HCT116 (cell line): Measurements from ENCODE around the gene TMA7B. TPM values are rescaled to one million over a fixed set of nuclear protein-coding genes. Genes with fewer than 3 reads are reported as not detected.

Experiments used
- ATAC-seq: fragments of 200-7000 bp; cut with Tn5 transposase; 2 replicates; pipeline ENCODE4 v1.9.1; 2020; ENCODE audit warnings: mild to moderate bottlenecking, moderate library complexity
- BruUV-seq: library from RNA; stranded (reverse); fragments of 400-500 nt; replicated peaks from 2 replicates; lab custom pipeline; 2021; lab: Mats Ljungman, UMichigan
- CTCF ChIA-PET: fragments of 300-600 bp; sonication (Branson Sonifier 250); formaldehyde crosslinking; loops from one replicate; lab custom pipeline; 2021; ENCODE audit warnings: antibody characterized with exemption; lab: Charles Lee
- POLR2A ChIA-PET: fragments of 300-600, 350-600 bp; sonication (Branson Sonifier 250); formaldehyde crosslinking; loops from one replicate; lab custom pipeline; 2021; ENCODE audit warnings: antibody characterized with exemption; lab: Charles Lee
- RAD21 ChIA-PET, 2 experiments: fragments of 300-600 bp; sonication (Branson Sonifier 250); formaldehyde crosslinking; loops; one replicate each; lab custom pipeline; 2023; ENCODE audit warnings: low total read pairs in 2 of 2; ENCODE audit not compliant: uncharacterized antibody in 2 of 2, unreplicated experiment in 2 of 2, low non-redundant PET in 1 of 2; lab: Charles Lee
- DNase-seq: peaks from one replicate; pipeline ENCODE4 v3.0.0-alpha.2; 2010; ENCODE audit warnings: low read depth, low spot score
- H2AFZ ChIP-seq: fragments of 200-600 bp; shearing (Covaris generic), sonication (generic); 2 replicates; pipeline ENCODE4 v1.6.1; 2017; ENCODE audit warnings: low read depth, mixed run types, mixed read lengths, antibody characterized with exemption, low read length; ENCODE audit not compliant: poor library complexity, severe bottlenecking
- H3K27ac ChIP-seq: 2 replicates; pipeline ENCODE4 v1.5.1; 2012; ENCODE audit warnings: low read depth, low read length
- H3K27me3 ChIP-seq: fragments of 200-600 bp; sonication (generic); 2 replicates; pipeline ENCODE4 v1.6.1; 2016; ENCODE audit warnings: mixed run types, low read length, mixed read lengths; ENCODE audit not compliant: insufficient read depth
- H3K36me3 ChIP-seq, 2 experiments: fragments of 200-500 bp in 1 of 2; fragments of 200-600 bp in 1 of 2; sonication (Bioruptor generic) in 1 of 2; sonication (generic) in 1 of 2; 2 replicates each; pipeline versions ENCODE4 v1.5.1 to v1.6.1; 2014 to 2016; ENCODE audit warnings: low read length in 2 of 2, inconsistent platforms in 1 of 2, mixed read lengths in 1 of 2, mixed run types in 1 of 2; ENCODE audit not compliant: insufficient read depth in 2 of 2, control insufficient read depth in 1 of 2
- H3K4me1 ChIP-seq, 2 experiments: fragments of 200-600 bp in 1 of 2; sonication (generic) in 1 of 2; 2 replicates each; pipeline versions ENCODE4 v1.5.1 to v1.6.1; 2012 to 2017; ENCODE audit warnings: low read length in 2 of 2, inconsistent platforms in 1 of 2, mild to moderate bottlenecking in 1 of 2, mixed read lengths in 1 of 2, mixed run types in 1 of 2, moderate library complexity in 1 of 2; ENCODE audit not compliant: insufficient read depth in 2 of 2, control insufficient read depth in 1 of 2
- H3K4me2 ChIP-seq: fragments of 200-600 bp; sonication (generic); 2 replicates; pipeline ENCODE4 v1.6.1; 2017; ENCODE audit warnings: mixed run types, low read length, mixed read lengths
- H3K4me3 ChIP-seq, 2 experiments: fragments of 200-600 bp in 1 of 2; sonication (generic) in 1 of 2; replicated peaks in 1 of 2; 2 replicates each; pipeline ENCODE4 v1.5.1; 2011 to 2016; ENCODE audit warnings: low read length in 2 of 2, control low read depth in 1 of 2, low read depth in 1 of 2, mild to moderate bottlenecking in 1 of 2, mixed read lengths in 1 of 2, mixed run types in 1 of 2
- H3K79me2 ChIP-seq: fragments of 200-600 bp; sonication (generic); 2 replicates; pipeline ENCODE4 v1.6.1; 2017; ENCODE audit warnings: mild to moderate bottlenecking, mixed run types, low read length, moderate library complexity, mixed read lengths; ENCODE audit not compliant: insufficient read depth
- H3K9ac ChIP-seq: fragments of 200-600 bp; sonication (generic); 2 replicates; pipeline ENCODE4 v1.6.1; 2016; ENCODE audit warnings: low read length, mixed read lengths
- H3K9me2 ChIP-seq: fragments of 200-600 bp; sonication (generic), shearing (Covaris generic); 2 replicates; pipeline ENCODE4 v1.6.1; 2017; ENCODE audit warnings: mixed run types, mild to moderate bottlenecking, moderate library complexity; ENCODE audit not compliant: insufficient read depth
- H3K9me3 ChIP-seq, 2 experiments: fragments of 200-500 bp in 1 of 2; fragments of 200-600 bp in 1 of 2; sonication (Bioruptor generic) in 1 of 2; sonication (generic) in 1 of 2; 2 replicates each; pipeline ENCODE4 v1.6.1; 2014 to 2017; ENCODE audit warnings: low read length in 2 of 2, mixed read lengths in 2 of 2, inconsistent platforms in 1 of 2, low read depth in 1 of 2, mild to moderate bottlenecking in 1 of 2, mixed run types in 1 of 2, moderate library complexity in 1 of 2; ENCODE audit not compliant: control insufficient read depth in 1 of 2, insufficient read depth in 1 of 2
- H4K20me1 ChIP-seq: fragments of 200-600 bp; sonication (generic), shearing (Covaris generic); 2 replicates; pipeline ENCODE4 v1.6.1; 2017; ENCODE audit warnings: mixed run types, mild to moderate bottlenecking, moderate library complexity; ENCODE audit not compliant: insufficient read depth
- CBX3 ChIP-seq: IDR thresholded peaks from 2 replicates; pipeline ENCODE4 v1.6.1; 2012; ENCODE audit warnings: low read depth
- EGR1 ChIP-seq: IDR thresholded peaks from 2 replicates; pipeline ENCODE4 v1.6.1; 2012; ENCODE audit warnings: low read depth
- ELF1 ChIP-seq: IDR thresholded peaks from 2 replicates; pipeline ENCODE4 v1.6.1; 2012; ENCODE audit warnings: low read depth, borderline replicate concordance
- EZH2 ChIP-seq: fragments of 200-600 bp; sonication (generic); IDR thresholded peaks from 2 replicates; pipeline ENCODE4 v1.6.1; 2017; ENCODE audit warnings: antibody characterized with exemption, mixed run types
- EZH2phosphoT487 ChIP-seq: fragments of 200-600 bp; IDR thresholded peaks from 2 replicates; pipeline ENCODE4 v1.6.1; 2018; ENCODE audit warnings: antibody characterized with exemption, borderline replicate concordance
- JUND ChIP-seq: IDR thresholded peaks from 2 replicates; pipeline ENCODE4 v1.6.1; 2012
- POLR2A ChIP-seq: IDR thresholded peaks from 2 replicates; pipeline ENCODE4 v1.7.0; 2011; ENCODE audit warnings: borderline replicate concordance; ENCODE audit not compliant: insufficient read depth, insufficient read length; ENCODE audit errors: extremely low read depth
- POLR2AphosphoS5 ChIP-seq: IDR thresholded peaks from 2 replicates; pipeline ENCODE4 v1.6.1; 2011; ENCODE audit warnings: mild to moderate bottlenecking, low read depth, low read length, moderate library complexity
- RAD21 ChIP-seq: IDR thresholded peaks from 2 replicates; pipeline ENCODE4 v1.6.1; 2012; ENCODE audit warnings: low read depth, mild to moderate bottlenecking
- SIN3A ChIP-seq: IDR thresholded peaks from 2 replicates; pipeline ENCODE4 v1.6.1; 2012; ENCODE audit warnings: low read depth
- SP1 ChIP-seq: IDR thresholded peaks from 2 replicates; pipeline ENCODE4 v1.6.1; 2012; ENCODE audit warnings: low read depth
- SRF ChIP-seq: IDR thresholded peaks from 2 replicates; pipeline ENCODE4 v1.6.1; 2012; ENCODE audit warnings: low read depth
- TCF7L2 ChIP-seq: IDR thresholded peaks from 2 replicates; pipeline ENCODE4 v1.7.0; 2011; ENCODE audit warnings: borderline replicate concordance, inconsistent platforms; ENCODE audit not compliant: insufficient read depth, insufficient read length; ENCODE audit errors: extremely low read depth
- YY1 ChIP-seq: IDR thresholded peaks from 2 replicates; pipeline ENCODE4 v1.6.1; 2011; ENCODE audit warnings: low read length, low read depth, moderate library complexity, mild to moderate bottlenecking; ENCODE audit not compliant: insufficient replicate concordance; ENCODE audit errors: extremely low read depth
- ZNF274 ChIP-seq: fragments of 200-500 bp; sonication (Bioruptor generic); IDR thresholded peaks from 2 replicates; pipeline ENCODE4 v1.6.1; 2014; ENCODE audit warnings: mild to moderate bottlenecking, low read depth, low read length, inconsistent platforms
- intact Hi-C: fragments of 100-400 bp; cut with micrococcal nuclease; formaldehyde crosslinking; loops from 2 replicates; pipeline ENCODE4 v1.10.0; 2022
- total RNA-seq: library from RNA; stranded (reverse); gene quantifications from one replicate; pipeline ENCODE4 v1.2.1, GENCODE V29; 2021; ENCODE audit not compliant: unreplicated experiment
- TF ChIP-seq, protein P1 (sequence below), 3 experiments: fragments of 200-600 bp in 1 of 3; sonication (generic) in 1 of 3; IDR thresholded peaks in 2 of 3; conservative IDR thresholded peaks in 1 of 3; 2 replicates each; pipeline ENCODE4 v1.5.1; 2012 to 2017; ENCODE audit warnings: low read depth in 2 of 3, low read length in 2 of 3, antibody characterized with exemption in 1 of 3, borderline replicate concordance in 1 of 3, control low read depth in 1 of 3, mild to moderate bottlenecking in 1 of 3, mixed read lengths in 1 of 3, mixed run types in 1 of 3, moderate library complexity in 1 of 3; ENCODE audit not compliant: insufficient read depth in 1 of 3
- TF ChIP-seq, protein P2 (sequence below): IDR thresholded peaks from 2 replicates; pipeline ENCODE4 v1.6.1; 2012
- TF ChIP-seq, protein P3 (sequence below): IDR thresholded peaks from 2 replicates; pipeline ENCODE4 v1.6.1; 2012
- TF ChIP-seq, protein P4 (sequence below): IDR thresholded peaks from 2 replicates; pipeline ENCODE4 v1.6.1; 2011; ENCODE audit warnings: mild to moderate bottlenecking, low read length, moderate library complexity; ENCODE audit not compliant: insufficient replicate concordance; ENCODE audit errors: extremely low read depth

TMA7B gene
- total RNA-seq, 1 experiment from 2014 or later, result not detected

- ChIA-PET POLR2A (no interaction called here), CTCF (interaction anchor here (1.3 kb wide), 1 partner anchor 86 kb away, joined by 6 read pairs; no protein-coding TSS in a partner anchor), RAD21 (no interaction called here)
- no peak overlapping the region for H3K9ac ChIP-seq
- no peak overlapping the region for H2AFZ ChIP-seq
- no peaks in the 10 kb centered on the region for H4K20me1 ChIP-seq
- no peaks in the 10 kb centered on the region for H3K9me2 ChIP-seq
- BruUV-seq, result no TSS peak
- no peaks in the 10 kb centered on the region for H3K4me1 ChIP-seq
- TF ChIP-seq EGR1 (no peak), CBX3 (no peak), EZH2phosphoT487 (no peak), YY1 (no peak), ZNF274 (no peak), ELF1 (no peak), EZH2 (no peak), SP1 (no peak), RAD21 (no peak), SIN3A (no peak), POLR2AphosphoS5 (no peak), JUND (no peak), TCF7L2 (no peak), SRF (no peak), POLR2A (no peak)
- TF ChIP-seq, protein P1, sequence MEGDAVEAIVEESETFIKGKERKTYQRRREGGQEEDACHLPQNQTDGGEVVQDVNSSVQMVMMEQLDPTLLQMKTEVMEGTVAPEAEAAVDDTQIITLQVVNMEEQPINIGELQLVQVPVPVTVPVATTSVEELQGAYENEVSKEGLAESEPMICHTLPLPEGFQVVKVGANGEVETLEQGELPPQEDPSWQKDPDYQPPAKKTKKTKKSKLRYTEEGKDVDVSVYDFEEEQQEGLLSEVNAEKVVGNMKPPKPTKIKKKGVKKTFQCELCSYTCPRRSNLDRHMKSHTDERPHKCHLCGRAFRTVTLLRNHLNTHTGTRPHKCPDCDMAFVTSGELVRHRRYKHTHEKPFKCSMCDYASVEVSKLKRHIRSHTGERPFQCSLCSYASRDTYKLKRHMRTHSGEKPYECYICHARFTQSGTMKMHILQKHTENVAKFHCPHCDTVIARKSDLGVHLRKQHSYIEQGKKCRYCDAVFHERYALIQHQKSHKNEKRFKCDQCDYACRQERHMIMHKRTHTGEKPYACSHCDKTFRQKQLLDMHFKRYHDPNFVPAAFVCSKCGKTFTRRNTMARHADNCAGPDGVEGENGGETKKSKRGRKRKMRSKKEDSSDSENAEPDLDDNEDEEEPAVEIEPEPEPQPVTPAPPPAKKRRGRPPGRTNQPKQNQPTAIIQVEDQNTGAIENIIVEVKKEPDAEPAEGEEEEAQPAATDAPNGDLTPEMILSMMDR (IDR thresholded peaks at IDR 0.05 in 2 of 3, conservative IDR thresholded peaks at IDR 0.05 in 1 of 3; ENCODE audit: borderline replicate concordance in 1 of 3, insufficient read depth in 1 of 3, low read depth in 2 of 3, low read length in 2 of 3), result no peak
- TF ChIP-seq, protein P2, sequence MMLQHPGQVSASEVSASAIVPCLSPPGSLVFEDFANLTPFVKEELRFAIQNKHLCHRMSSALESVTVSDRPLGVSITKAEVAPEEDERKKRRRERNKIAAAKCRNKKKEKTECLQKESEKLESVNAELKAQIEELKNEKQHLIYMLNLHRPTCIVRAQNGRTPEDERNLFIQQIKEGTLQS, result no peak
- TF ChIP-seq, protein P3, sequence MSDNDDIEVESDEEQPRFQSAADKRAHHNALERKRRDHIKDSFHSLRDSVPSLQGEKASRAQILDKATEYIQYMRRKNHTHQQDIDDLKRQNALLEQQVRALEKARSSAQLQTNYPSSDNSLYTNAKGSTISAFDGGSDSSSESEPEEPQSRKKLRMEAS, result no peak
- TF ChIP-seq, protein P4, sequence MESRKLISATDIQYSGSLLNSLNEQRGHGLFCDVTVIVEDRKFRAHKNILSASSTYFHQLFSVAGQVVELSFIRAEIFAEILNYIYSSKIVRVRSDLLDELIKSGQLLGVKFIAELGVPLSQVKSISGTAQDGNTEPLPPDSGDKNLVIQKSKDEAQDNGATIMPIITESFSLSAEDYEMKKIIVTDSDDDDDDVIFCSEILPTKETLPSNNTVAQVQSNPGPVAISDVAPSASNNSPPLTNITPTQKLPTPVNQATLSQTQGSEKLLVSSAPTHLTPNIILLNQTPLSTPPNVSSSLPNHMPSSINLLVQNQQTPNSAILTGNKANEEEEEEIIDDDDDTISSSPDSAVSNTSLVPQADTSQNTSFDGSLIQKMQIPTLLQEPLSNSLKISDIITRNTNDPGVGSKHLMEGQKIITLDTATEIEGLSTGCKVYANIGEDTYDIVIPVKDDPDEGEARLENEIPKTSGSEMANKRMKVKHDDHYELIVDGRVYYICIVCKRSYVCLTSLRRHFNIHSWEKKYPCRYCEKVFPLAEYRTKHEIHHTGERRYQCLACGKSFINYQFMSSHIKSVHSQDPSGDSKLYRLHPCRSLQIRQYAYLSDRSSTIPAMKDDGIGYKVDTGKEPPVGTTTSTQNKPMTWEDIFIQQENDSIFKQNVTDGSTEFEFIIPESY, result no peak
- no peak overlapping the region for H3K4me2 ChIP-seq
- H3K27ac ChIP-seq, result no peak overlapping the region
- H3K4me3 ChIP-seq, result no peak overlapping the region
- no peaks in the 10 kb centered on the region for H3K79me2 ChIP-seq
- ATAC-seq, result no peak
- DNase-seq, result no peak
- H3K9me3 ChIP-seq, result no peaks in the 10 kb centered on the region
- intact Hi-C loops, result loop anchor here (10.0 kb wide), 2 partner anchors 403 to 407 kb away; partner anchors contain the start of genes ADSL and RPS19BP1
- peaks cover 49% of the 10 kb centered on the region for H3K27me3 ChIP-seq
- no peaks in the 10 kb centered on the region for H3K36me3 ChIP-seq
These were observed 22.3 kb upstream of the TMA7B start for GRCh38 chr22:39937906-39938305.
